GM10266 (cell line): Measurements from ENCODE around the gene ALCAM.

Source experiments
- DNase-seq: peaks from one replicate; pipeline ENCODE4 v3.0.0; 2012; ENCODE audit errors: extremely low spot score
- TF ChIP-seq, protein P1 (sequence below): IDR thresholded peaks from 2 replicates; pipeline ENCODE4 v1.5.1; 2012; ENCODE audit warnings: mild to moderate bottlenecking, low read depth; ENCODE audit not compliant: control insufficient read depth, insufficient read depth; ENCODE audit errors: missing control alignments

ALCAM gene

DNA sequence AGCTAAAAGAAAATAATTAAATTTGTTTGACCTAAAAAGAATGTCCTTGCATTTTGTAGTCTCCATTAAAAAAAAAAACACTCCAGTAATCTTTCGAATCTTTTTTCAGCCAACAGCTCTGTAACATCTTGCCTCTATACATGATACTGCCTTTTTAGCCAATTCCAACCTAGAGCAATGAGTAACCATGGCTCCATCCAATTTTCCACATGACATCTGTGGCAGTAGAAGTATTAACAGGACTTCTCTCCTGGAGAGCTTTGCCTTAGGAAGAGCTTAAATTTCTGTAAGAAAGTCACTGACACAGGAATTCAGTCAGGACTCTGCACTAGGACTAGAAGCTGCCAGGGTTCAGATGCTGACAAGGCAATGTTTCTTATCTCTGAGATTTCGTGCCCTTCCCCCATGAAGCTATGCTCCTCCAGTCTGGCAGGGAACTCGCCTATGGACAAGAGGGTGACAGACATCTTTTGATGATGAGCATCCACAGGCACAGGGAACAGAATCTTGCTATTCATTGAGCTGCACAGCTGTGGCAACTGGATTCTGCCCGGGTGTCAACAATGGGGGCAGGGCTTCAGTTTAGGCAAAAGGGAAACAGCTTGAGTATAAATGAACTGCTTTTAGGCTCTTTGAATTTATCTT lies 81.8 kb downstream of the ALCAM start:
- DNase-seq, result no peak
- TF ChIP-seq, protein P1, sequence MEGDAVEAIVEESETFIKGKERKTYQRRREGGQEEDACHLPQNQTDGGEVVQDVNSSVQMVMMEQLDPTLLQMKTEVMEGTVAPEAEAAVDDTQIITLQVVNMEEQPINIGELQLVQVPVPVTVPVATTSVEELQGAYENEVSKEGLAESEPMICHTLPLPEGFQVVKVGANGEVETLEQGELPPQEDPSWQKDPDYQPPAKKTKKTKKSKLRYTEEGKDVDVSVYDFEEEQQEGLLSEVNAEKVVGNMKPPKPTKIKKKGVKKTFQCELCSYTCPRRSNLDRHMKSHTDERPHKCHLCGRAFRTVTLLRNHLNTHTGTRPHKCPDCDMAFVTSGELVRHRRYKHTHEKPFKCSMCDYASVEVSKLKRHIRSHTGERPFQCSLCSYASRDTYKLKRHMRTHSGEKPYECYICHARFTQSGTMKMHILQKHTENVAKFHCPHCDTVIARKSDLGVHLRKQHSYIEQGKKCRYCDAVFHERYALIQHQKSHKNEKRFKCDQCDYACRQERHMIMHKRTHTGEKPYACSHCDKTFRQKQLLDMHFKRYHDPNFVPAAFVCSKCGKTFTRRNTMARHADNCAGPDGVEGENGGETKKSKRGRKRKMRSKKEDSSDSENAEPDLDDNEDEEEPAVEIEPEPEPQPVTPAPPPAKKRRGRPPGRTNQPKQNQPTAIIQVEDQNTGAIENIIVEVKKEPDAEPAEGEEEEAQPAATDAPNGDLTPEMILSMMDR, result no peak

DNA sequence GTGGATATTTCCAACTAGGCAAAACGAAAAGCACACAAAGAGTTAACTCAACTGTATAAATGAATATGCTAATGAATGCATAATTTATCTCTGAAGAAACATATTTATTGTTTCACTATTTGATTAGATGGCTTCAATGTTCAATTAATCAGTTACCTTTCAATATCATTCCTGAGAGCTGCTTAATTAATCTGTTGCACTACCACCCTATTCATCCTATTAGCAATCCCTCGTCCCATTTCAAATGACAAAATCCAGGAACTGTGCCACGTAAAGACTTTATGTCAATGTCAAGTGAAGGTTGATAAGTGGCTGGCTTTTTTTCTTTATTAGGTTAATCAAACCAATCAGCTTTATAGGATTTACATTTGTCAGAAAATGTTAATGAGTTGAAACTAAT lies 82.7 kb downstream of the ALCAM start:
- TF ChIP-seq, protein P1, result no peak
- no peak for DNase-seq

DNA sequence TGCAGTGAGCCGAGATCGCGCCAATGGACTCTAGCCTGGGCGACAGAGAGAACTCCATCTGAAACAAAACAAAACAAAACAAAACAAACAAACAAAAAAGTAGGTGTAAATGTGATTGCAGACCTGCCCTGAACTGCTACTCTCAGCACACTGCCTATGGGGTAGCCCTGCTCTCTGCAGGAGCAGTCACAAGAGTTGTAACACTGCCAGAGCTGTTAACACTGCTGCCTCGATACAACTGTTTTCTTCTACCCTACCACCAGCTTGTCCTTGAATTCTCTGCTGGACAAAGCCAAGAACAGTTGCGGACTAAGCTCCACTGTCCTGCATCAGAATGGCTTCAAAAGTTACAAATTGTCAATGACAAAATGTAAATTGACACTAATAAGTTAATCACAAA lies 89.3 kb downstream of the ALCAM start:
- TF ChIP-seq, protein P1, result no peak
- DNase-seq, result no peak

DNA sequence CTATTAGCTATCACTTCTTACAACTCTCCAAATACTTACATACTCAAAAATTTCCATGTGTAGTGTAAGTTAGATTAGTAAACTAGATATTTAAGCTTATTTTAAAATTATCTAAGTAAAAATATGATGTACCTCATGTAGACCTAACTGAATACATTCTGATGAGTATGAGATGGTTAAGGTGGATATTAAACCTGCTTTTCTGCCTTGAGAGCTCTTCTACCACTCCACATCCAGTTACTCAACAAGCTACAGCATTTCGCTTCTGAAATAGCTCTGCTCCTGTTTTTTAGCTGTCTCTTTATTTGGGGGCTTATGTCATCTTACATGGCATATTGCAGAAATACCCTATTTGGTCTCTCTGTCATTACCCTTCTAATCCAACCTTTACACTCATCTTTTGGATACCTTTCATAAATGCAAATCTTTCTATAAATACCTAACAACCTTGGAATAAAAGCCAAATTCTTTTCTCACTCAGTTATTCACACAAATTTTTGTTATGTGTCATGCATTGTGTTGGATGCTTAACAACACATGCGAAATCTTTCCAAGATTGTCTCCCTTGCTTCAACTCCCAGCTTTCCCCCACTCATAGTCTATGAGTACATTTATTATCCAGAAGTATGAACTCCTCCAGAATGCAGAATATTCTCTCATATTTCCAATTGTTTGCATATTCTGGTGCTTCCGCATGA lies 92.0 kb downstream of the ALCAM start:
- DNase-seq, result no peak
- TF ChIP-seq, protein P1, result no peak

DNA sequence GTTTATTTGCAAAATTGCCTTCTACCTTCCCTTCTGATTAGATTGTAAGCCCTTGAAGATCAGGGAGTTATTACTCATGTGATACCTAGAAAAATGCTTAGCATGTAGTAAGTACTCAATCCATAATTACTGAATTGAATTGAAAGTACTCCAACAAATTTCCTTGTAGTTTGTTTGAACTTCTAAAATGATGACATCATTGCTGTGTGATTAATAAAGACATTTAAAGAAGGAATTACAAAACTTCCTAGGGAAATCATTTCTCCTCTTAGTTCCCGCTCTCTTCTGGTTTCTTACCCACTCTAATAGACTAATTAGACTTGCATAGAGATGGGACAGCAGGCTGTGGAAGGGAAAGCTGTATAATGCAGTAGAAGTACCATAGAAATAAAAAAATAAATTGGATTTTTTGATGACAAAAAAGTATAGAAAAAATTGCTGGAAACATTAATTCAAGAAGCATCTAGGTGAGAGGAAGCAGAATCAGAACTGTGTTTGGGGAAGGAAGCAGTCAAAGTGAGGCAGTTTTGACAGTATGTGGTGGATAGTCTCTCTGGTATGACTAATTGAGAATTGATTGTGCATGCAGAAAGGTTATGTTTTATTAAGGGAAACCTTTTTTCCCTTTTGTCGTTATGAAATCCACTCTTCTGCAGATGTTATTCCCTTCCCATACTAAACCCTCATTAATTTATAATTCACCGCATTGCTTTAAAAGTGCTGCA lies 93.0 kb downstream of the ALCAM start:
- no peak for DNase-seq
- TF ChIP-seq, protein P1, result no peak

DNA sequence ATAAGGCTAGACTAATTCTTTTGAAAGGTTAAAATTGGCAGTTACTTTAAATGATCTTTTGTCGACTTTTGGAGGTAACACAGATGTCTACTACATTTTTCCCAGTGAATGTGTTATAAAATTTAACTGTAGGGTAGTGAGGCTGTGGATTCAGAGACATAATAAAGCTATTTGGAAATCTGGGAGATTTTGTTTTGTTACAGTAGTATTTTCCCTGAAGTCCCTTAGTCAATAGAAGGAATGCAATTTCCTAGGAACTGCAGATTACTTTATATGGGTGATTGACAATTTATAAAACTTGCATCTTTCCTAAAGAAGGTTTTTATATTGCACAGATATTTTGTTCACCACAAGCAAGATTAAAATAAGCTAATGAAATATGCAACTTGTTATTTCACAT lies 96.9 kb downstream of the ALCAM start:
- no peak for DNase-seq
- TF ChIP-seq, protein P1, result no peak
